Medulla oblongata (tissue), 1 donor: Measurements from ENCODE around the gene LRFN2.

Source experiments
- DNase-seq: peaks from one replicate; pipeline ENCODE4 v3.0.0-alpha.2; 2015; ENCODE audit errors: extremely low spot score

The LRFN2 gene

GRCh38 chr6:40477246-40478126 is 109.7 kb downstream of the LRFN2 start:
- peak; percentile 18 for DNase-seq

DNA sequence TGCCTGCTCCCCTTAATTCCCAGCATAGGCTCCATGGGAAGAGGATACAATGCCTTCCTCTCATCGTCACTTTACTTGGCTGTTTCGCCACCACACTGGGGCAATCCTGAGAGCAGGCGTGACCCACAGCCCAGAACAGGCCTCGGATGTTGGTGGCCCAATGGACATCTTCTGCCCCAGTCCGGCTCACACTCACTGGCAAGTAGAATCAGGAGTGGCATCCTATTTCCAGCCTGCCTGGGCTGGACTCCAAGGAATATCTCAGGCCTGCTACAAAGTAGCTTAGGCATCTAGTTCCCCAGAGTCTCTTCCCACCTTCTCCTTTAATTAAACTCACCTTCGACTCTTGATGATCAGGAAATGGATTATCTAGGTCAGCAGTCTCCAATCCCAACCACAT is 110.5 kb downstream of the LRFN2 start:
- DNase-seq: peak; percentile 21

GRCh38 chr6:40474937-40475336 is 112.2 kb downstream of the LRFN2 start:
- DNase-seq: peak; percentile 34

DNA sequence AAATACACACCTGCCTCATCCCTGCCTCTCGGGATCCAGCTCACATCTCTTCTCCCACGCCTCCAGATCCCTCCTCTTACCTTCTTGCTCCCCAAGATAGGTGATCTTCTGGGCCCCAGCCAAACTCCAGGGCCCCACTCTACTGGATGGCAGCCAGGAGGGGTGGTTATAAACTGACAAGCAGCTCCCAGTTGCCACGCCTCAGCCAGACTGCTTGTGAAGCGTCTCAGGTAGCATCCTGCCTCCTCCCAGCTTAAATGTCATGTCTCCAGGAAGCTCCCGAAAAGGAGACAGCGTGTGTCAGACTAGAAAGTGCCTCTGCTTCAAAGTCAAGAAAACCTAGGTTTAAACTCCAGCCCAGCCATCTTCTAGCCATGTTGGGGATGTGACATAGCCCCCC is 114.1 kb downstream of the LRFN2 start:
- no peak for DNase-seq

GRCh38 chr6:40472353-40472752 is 114.8 kb downstream of the LRFN2 start:
- no peak for DNase-seq

- no peak for DNase-seq
Observed at GRCh38 chr6:40471243-40471642, 115.9 kb downstream of the LRFN2 start.

GRCh38 chr6:40469323-40469722 is 117.8 kb downstream of the LRFN2 start:
- DNase-seq: no peak

- DNase-seq: no peak
Observed at GRCh38 chr6:40466986-40467539, 120.1 kb downstream of the LRFN2 start.

DNA sequence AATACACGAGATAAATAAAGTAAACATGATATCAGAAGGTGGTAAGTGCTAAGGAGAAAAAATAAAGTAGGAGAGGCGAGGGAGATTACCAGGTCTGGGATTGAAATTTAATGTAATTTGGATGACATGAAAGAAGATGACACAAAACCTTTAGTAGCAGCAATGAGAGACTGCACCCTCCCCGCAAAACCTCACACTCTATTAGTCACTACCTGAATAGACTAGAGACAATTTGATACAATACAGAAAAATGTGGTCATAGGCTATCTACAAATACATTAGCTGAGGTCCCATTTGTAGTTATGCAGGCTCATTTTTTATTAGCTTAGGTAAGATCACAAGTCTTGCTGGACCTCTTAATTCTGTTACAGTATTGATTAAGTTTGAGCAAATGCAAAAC is 125.5 kb downstream of the LRFN2 start:
- DNase-seq: no peak

DNA sequence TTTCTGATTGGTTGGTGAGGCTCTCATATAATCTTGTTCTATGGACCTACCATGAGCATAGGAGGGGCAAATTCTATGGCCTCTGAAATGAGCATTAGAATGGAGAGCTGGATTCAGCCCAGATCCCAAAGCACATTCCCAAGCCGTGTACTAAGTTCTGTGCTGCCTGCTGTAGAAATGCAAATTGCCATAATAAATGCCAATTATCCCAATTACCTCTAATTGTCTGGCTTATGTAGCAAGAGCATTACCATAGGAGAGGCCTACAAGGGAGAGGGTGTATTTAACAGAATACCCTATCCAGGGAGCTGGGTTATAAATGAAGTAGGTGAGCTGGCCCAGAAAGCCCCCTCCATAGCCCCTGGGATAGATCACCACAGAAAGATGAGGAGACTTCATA is 126.8 kb downstream of the LRFN2 start:
- no peak for DNase-seq

- DNase-seq: no peak
Observed at GRCh38 chr6:40457261-40457660, 129.9 kb downstream of the LRFN2 start.

DNA sequence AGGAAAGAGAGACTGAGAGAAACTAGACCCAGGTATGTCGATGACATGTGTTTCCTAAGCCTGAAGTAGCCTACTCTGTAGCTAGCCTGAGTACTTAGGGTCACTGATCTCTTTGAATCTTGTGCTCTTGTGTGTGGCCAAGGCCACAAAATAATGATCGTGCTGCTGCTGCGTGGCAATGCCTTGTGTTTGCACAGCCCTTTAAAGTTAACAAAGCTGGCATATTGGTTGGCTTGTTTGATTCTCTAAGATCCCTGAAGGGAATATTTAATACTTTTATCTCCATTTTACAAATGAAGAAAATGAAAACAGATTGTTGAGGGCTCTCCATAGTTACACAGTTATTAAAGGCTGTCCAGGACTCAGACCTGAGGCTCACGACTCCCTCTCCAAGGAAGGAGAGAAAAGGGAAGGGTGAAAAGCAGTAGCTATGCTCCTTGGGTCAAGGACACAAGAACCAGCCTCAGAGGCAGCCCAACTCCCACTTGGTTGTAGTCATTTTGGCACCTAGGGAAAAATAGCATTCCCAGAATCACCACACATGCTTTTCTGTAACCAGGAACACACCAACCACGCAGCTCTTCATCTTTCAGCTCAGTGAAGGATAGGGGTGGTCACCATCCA is 130.7 kb downstream of the LRFN2 start:
- no peak for DNase-seq

GRCh38 chr6:40455686-40456389 is 131.3 kb downstream of the LRFN2 start:
- DNase-seq: no peak

DNA sequence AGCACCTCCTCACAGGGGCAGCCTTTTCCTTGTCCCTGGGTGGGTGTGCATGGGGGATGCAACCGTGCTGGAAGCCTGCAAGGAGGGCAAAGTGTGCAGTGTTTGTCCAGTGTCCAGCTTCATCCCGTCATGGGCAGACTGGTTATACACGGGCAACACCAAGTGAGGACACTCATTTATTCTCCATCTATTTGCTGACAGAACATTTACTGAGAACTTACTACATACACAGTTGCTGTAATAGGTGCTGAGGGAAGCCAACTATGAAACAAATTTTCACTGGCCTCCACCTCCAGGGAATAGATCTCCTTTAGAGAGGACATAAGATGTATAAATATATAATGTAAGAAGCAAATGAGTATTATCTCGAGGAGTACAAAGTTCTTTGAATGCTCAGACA is 136.7 kb downstream of the LRFN2 start:
- no peak for DNase-seq

DNA sequence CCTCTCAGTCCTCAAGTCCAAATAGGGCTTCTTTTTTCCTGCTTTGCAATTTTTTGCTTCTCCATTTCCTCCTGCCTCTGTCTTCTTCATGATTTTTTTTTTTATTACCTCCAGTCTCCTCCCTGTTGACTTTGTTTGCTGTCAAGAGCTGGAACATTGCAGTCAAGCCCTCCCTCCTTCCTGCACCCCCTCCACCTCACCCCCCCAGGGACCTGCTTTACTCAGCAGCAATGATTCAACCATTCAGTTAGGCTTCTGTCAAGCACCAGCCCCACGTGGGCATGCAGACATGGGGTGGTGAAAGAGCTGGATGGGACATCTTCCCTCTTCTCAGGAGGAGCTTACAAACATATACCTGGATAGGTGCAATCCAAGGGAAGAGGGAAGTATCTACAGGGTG is 142.4 kb downstream of the LRFN2 start:
- DNase-seq: no peak

- DNase-seq: no peak
Observed at GRCh38 chr6:40444312-40444711, 142.9 kb downstream of the LRFN2 start.

DNA sequence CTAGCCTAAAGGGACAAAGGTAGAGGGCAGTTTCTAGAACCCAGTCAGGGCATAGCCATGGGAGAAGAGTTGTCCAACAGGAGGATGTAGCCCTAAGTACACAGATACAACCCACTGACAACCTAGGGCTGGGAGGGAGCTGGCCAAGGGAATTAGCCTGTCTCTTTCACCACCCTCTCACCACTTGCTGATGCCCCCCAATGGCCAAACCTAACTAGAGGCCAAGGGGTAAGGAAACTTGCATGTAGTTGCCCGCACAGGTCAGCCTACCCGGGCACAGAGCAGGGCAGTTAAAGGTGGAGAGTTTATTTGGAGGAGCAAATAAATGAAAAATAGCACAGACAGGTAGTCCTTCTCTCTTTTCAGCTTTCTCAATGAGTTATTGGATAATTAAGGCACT is 143.3 kb downstream of the LRFN2 start:
- DNase-seq: no peak

GRCh38 chr6:40442591-40442990 is 144.6 kb downstream of the LRFN2 start:
- DNase-seq: no peak

- no peak for DNase-seq
Observed at GRCh38 chr6:40441150-40441549, 146.0 kb downstream of the LRFN2 start.

DNA sequence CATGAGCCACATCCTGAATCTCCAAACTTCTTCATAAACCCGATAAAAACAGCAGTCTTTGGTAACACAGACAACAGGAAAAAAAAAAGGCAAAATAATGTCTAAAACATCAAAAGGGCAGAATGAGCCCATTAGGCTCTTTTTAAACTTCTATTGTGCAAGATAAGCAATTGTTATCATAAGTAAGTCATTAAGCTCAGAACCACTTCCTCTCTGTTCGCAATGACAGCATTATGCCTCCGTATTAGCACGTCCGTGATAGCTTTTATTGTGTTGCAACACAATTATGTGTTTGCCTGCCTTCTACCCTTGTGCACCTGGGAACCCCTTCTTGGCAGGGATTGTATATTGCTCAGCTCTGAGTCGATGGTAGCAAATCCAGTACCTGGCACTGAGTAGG is 147.1 kb downstream of the LRFN2 start:
- no peak for DNase-seq

DNA sequence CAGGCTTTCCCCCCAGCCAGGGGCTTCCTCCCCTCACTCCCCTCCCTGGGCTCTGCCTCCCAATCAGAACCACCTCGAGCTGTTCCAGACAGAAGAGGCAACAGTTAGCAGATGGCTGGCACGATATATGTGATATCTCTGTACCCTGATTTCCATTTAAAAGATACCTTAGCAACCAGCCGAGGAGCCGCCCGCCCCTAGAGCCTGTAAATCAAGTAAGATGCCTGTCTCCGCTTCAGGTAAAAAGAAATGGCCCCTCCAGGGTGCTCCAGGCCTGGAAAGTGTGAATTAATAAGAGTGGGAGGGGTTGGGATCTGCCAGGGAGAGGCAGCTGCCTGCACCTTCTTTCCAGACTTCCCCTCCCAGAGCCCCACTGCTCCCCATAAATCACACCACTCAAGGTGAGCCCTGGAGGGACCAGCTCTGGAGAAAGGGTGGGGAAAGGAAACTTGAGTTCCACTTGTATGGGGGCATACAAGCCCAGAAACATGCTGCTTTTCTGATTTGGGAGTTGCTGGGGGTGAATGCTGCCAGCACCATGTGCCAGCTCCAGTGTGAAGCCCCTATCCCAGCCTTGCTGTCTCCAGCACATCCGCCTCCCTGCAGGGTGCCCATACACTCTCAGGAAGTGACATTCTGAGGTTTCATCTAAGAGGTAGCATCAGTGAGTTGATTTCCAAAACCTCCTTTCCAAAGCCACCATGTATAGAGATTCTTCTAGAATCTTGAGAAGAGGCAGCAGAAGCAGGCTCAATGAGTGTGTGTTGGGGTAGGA is 148.0 kb downstream of the LRFN2 start:
- DNase-seq: no peak
